GDM1 (cell line): Measurements from ENCODE around the gene MAN2B1.

Experiments used
- DNase-seq: peaks from one replicate; lab custom pipeline; 2025; lab: John Stamatoyannopoulos, UW

Gene MAN2B1

GRCh38 chr19:12611361-12611699 lies 55.2 kb downstream of the MAN2B1 start:
- no peak for DNase-seq

GRCh38 chr19:12610540-12611360 lies 55.8 kb downstream of the MAN2B1 start, which contains the start of the genes ZNF490 and ZNF791:
Gene ZNF490, minus strand, starts transcription at chr19:12610813. Its CDS starts 133 bp downstream, at chr19:12610680.
Gene ZNF791, plus strand, starts transcription at chr19:12610920. Its CDS starts 160 bp downstream, at chr19:12611080.
- DNase-seq: peak; percentile 91

- DNase-seq: no peak
These were observed 58.9 kb downstream of the MAN2B1 start for GRCh38 chr19:12607631-12608030.

- DNase-seq: no peak
These were observed 59.7 kb downstream of the MAN2B1 start for GRCh38 chr19:12606796-12607195.

GRCh38 chr19:12603714-12604113 lies 62.8 kb downstream of the MAN2B1 start:
- no peak for DNase-seq

GRCh38 chr19:12597594-12597993 lies 68.9 kb downstream of the MAN2B1 start:
- DNase-seq: no peak

GRCh38 chr19:12596927-12597548 lies 69.5 kb downstream of the MAN2B1 start:
- no peak for DNase-seq
